Left lung (tissue), 10 donors: ENCODE data around the gene MTAP. TPM values are rescaled to one million over a fixed set of nuclear protein-coding genes. Genes with fewer than 3 reads are reported as not detected.

Experiments used
- ATAC-seq: fragments of 200-7000 bp; cut with Tn5 transposase; one replicate; pipeline ENCODE4 v1.9.1; 2020; ENCODE audit warnings: moderate library complexity
- DNase-seq, 4 donors: peaks; one replicate each; pipeline ENCODE4 v3.0.0-alpha.2; 2013 to 2020
- H3K27ac ChIP-seq, 2 donors: fragments of 200-600 bp; sonication (generic) in 1 of 2; one replicate each; pipeline versions ENCODE4 v1.5.0 to v1.8.0; 2020 to 2021
- H3K27me3 ChIP-seq, 2 donors: fragments of 200-600 bp; sonication (generic) in 1 of 2; one replicate each; pipeline versions ENCODE4 v1.5.0 to v1.8.0; 2020 to 2021
- H3K36me3 ChIP-seq, 2 donors: fragments of 200-600 bp; sonication (generic) in 1 of 2; one replicate each; pipeline versions ENCODE4 v1.5.0 to v1.8.0; 2020 to 2021
- H3K4me1 ChIP-seq, 2 donors: fragments of 200-600 bp; one replicate each; pipeline ENCODE4 v1.8.0; 2021
- H3K4me3 ChIP-seq, 2 donors: fragments of 200-600 bp; sonication (generic) in 1 of 2; one replicate each; pipeline versions ENCODE4 v1.5.0 to v1.8.0; 2020 to 2021; ENCODE audit warnings: mild to moderate bottlenecking in 1 of 2
- H3K9me3 ChIP-seq, 2 donors: fragments of 200-600 bp; sonication (generic) in 1 of 2; one replicate each; pipeline versions ENCODE4 v1.5.0 to v1.8.0; 2020 to 2021
- intact Hi-C, 2 donors: fragments of 100-400 bp; cut with DNase I; formaldehyde crosslinking; loops; one replicate each; pipeline versions ENCODE4 v1.11.2 to v1.14.2; 2022
- polyA plus RNA-seq, 6 donors: library from polyadenylated mRNA; unstranded; fragments of 120-200 nt; gene quantifications; one replicate each; pipeline ENCODE4 v1.2.1, GENCODE V29; 2013; ENCODE audit not compliant: insufficient read length in 6 of 6
- total RNA-seq, 2 donors: library from RNA; stranded (reverse); fragmentation: NEBNext Ultra II Directional; extraction: Animal tissue kit (Norgen Biotek cat#: 25700); gene quantifications; one replicate each; pipeline ENCODE4 v1.2.1, GENCODE V29; 2021
- TF ChIP-seq, protein P1 (sequence below), 2 donors: fragments of 200-600 bp; sonication (generic) in 1 of 2; IDR thresholded peaks; one replicate each; pipeline versions ENCODE4 v1.5.0 to v1.8.0; 2021; ENCODE audit warnings: antibody characterized with exemption in 2 of 2
- donor health status: DM: no; HTN: yes; CAD: no.
- donor health status: DM: no; HTN: no; CAD: no.

MTAP gene
- total and polyA plus RNA-seq, 8 donors, result 34.0 to 44.6 (median 36.7) TPM

DNA sequence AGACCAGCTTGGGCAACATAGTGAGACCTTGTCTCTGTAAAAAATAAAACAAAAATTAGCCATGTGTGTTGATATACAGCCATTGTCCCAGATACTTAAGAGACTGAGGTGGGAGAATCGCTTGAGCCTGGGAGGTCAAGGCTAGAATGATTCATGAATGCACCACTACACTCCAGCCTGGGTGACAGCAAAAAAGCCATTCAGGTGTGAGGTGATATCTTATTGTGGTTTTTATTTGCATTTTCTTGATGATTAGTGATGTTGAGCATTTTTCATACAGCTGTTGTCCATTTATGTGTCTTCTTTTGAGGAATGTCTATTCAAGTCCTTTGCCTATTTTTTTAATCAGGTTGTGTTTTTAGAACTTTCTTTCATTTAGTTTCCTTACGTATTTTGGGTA lies 23.2 kb downstream of the MTAP start:
- peaks cover 0 to 43% of the 10 kb centered on the region in 2 donors for H3K36me3 ChIP-seq
- no peaks in the 10 kb centered on the region for H3K4me1 ChIP-seq
- H3K4me3 ChIP-seq, result no peak overlapping the region
- H3K27ac ChIP-seq, result no peak overlapping the region
- TF ChIP-seq, protein P1, sequence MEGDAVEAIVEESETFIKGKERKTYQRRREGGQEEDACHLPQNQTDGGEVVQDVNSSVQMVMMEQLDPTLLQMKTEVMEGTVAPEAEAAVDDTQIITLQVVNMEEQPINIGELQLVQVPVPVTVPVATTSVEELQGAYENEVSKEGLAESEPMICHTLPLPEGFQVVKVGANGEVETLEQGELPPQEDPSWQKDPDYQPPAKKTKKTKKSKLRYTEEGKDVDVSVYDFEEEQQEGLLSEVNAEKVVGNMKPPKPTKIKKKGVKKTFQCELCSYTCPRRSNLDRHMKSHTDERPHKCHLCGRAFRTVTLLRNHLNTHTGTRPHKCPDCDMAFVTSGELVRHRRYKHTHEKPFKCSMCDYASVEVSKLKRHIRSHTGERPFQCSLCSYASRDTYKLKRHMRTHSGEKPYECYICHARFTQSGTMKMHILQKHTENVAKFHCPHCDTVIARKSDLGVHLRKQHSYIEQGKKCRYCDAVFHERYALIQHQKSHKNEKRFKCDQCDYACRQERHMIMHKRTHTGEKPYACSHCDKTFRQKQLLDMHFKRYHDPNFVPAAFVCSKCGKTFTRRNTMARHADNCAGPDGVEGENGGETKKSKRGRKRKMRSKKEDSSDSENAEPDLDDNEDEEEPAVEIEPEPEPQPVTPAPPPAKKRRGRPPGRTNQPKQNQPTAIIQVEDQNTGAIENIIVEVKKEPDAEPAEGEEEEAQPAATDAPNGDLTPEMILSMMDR (IDR thresholded peaks at IDR 0.05), result no peak
- intact Hi-C loops, result no loop called here
- no peak for ATAC-seq
- no peaks in the 10 kb centered on the region for H3K27me3 ChIP-seq
- no peak for DNase-seq
- no peaks in the 10 kb centered on the region for H3K9me3 ChIP-seq

GRCh38 chr9:21828853-21829410 lies 26.5 kb downstream of the MTAP start:
- H3K4me3 ChIP-seq, result no peak overlapping the region
- no peak overlapping the region for H3K27ac ChIP-seq
- DNase-seq (no peak), ATAC-seq (no peak)
- H3K9me3 ChIP-seq, result no peaks in the 10 kb centered on the region
- TF ChIP-seq, protein P1 (IDR thresholded peaks at IDR 0.05), result no peak
- H3K4me1 ChIP-seq, result peaks cover 0 to 30% of the 10 kb centered on the region in 2 donors
- H3K27me3 ChIP-seq, result no peaks in the 10 kb centered on the region
- intact Hi-C loops, result no loop called here
- H3K36me3 ChIP-seq, result peaks cover 0 to 40% of the 10 kb centered on the region in 2 donors

DNA sequence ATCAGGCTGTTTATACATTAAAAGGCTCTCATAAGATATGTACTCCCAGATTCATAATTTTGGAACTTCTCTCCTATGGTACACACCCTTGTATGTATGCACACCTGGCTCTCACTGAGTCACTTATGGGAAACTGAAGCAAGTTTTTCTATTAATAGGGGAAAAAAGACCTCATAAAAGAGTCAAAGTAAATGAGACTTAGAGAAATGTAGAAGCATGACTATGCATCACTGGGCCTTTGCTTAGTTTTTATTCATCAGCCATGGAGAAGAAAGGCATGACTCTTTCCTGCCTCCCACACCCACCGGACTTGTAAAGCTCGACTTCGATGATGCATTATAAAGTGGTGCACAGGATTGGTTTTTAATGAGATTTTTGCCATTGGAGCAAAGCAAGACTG lies 28.2 kb downstream of the MTAP start:
- TF ChIP-seq, protein P1 (IDR thresholded peaks at IDR 0.05), result no peak
- no peak for ATAC-seq

GRCh38 chr9:21831841-21832509 lies 29.5 kb downstream of the MTAP start:
- Histone ChIP-seq H3K4me3 (no peak overlapping the region), H3K36me3 (peaks cover 0 to 32% of the 10 kb centered on the region in 2 donors), H3K27me3 (no peaks in the 10 kb centered on the region), H3K9me3 (no peaks in the 10 kb centered on the region), H3K27ac (peak overlapping the region; percentile 13 to 65), H3K4me1 (peaks cover 0 to 34% of the 10 kb centered on the region in 2 donors)
- intact Hi-C loops, result no loop called here
- ATAC-seq (peak; percentile 92), DNase-seq (peak in 3 of 4 donors; percentile 3 to 55 (median 17))
- TF ChIP-seq, protein P1 (IDR thresholded peaks at IDR 0.05), result no peak

More for the DNA sequence above, 28.2 kb downstream of the MTAP start:
- Histone ChIP-seq H3K36me3 (peaks cover 0 to 33% of the 10 kb centered on the region in 2 donors), H3K4me1 (peaks cover 0 to 34% of the 10 kb centered on the region in 2 donors), H3K9me3 (no peaks in the 10 kb centered on the region), H3K27me3 (no peaks in the 10 kb centered on the region), H3K27ac (no peak overlapping the region), H3K4me3 (no peak overlapping the region)
- no peak for DNase-seq
- intact Hi-C loops, result no loop called here

DNA sequence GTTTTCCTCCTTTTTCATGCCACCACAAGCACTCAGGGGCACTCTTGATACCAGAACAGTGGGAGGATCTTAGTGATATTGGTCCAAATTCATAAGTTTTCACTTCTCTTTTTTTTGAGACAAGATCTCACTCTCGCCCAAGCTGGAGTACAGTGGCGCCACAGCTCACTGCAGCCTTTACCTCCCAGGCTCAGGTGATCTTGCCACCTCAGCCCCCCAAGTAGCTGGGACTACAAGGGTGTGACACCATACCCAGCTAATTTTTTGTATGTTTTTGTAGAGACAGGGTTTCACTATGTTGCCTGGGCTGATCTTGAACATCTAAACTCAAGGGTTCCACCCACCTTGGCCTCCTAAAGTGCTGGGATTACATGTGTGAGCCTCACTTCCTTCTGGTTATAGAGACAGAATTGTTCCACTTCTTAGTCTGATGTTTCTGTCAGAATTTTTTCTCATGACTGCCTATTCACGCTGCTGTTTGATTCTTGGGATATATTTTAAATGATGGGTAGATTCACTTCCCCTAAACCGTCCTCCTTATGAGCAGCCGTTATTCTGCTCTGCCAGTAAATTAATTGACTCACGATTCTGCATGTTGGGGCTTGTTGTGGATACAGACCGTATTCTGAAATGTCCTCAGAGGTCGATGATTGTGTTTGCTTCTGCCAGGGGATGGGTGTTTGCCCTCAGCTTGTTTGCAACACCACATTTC lies 30.8 kb downstream of the MTAP start:
- Histone ChIP-seq H3K9me3 (no peaks in the 10 kb centered on the region), H3K36me3 (peaks cover 0 to 34% of the 10 kb centered on the region in 2 donors), H3K4me3 (no peak overlapping the region), H3K27me3 (no peaks in the 10 kb centered on the region), H3K27ac (peak overlapping the region in 1 of 2 donors; percentile 65), H3K4me1 (peaks cover 0 to 34% of the 10 kb centered on the region in 2 donors)
- TF ChIP-seq, protein P1 (IDR thresholded peaks at IDR 0.05), result no peak
- DNase-seq (no peak), ATAC-seq (no peak)
- intact Hi-C loops, result no loop called here
